Esophagus squamous epithelium (tissue), 5 donors: ENCODE data around the gene GNG8. TPM values are rescaled to one million over a fixed set of nuclear protein-coding genes. Genes with fewer than 3 reads are reported as not detected.
A peak's percentile ranks its signal among the peaks of the same experiment; 100 is the strongest.

Experiments used
- DNase-seq: peaks from one replicate; lab custom pipeline; 2025; lab: John Stamatoyannopoulos, UW
- H3K27ac ChIP-seq, 4 donors: fragments of 200-600 bp; sonication (generic); one replicate each; pipeline ENCODE4 v1.5.1; 2016 to 2019; ENCODE audit warnings: mild to moderate bottlenecking in 1 of 4
- H3K27me3 ChIP-seq, 4 donors: fragments of 200-600 bp; sonication (generic); 1 replicate in 3 of 4; 2 replicates in 1 of 4; pipeline versions ENCODE4 v1.5.1 to v1.6.0; 2017 to 2021; ENCODE audit warnings: antibody characterized with exemption in 1 of 4
- H3K36me3 ChIP-seq, 3 donors: fragments of 200-600 bp; sonication (generic); one replicate each; pipeline ENCODE4 v1.5.1; 2016 to 2019
- H3K4me1 ChIP-seq, 3 donors: fragments of 200-600 bp; sonication (generic); one replicate each; pipeline ENCODE4 v1.5.1; 2017 to 2019
- H3K4me3 ChIP-seq, 4 donors: fragments of 200-600 bp; sonication (generic); 1 replicate in 3 of 4; 2 replicates in 1 of 4; pipeline ENCODE4 v1.5.1; 2016 to 2019; ENCODE audit warnings: mild to moderate bottlenecking in 2 of 4, moderate library complexity in 1 of 4
- H3K9me3 ChIP-seq, 3 donors: fragments of 200-600 bp; sonication (generic); one replicate each; pipeline ENCODE4 v1.5.1; 2016 to 2019
- CTCF ChIP-seq, 6 experiments: fragments of 450-650 bp in 4 of 6; fragments of 200-600 bp in 2 of 6; sonication (generic) in 2 of 6; IDR thresholded peaks; one replicate each; pipeline ENCODE4 v1.5.1; 2016 to 2019; ENCODE audit warnings: antibody characterized with exemption in 6 of 6, mild to moderate bottlenecking in 4 of 6, moderate library complexity in 4 of 6
- POLR2A ChIP-seq, 4 donors: fragments of 450-650 bp; IDR thresholded peaks; one replicate each; pipeline ENCODE4 v1.6.1; 2017; ENCODE audit warnings: antibody characterized with exemption in 4 of 4, mild to moderate bottlenecking in 4 of 4, moderate library complexity in 3 of 4
- WGBS, 2 donors: methylation state at CpG; one replicate each; pipeline ENCODE4 v1.1.5; 2018; 5-methylcytosine and 5-hydroxymethylcytosine counted together
- intact Hi-C: fragments of 100-400 bp; cut with DNase I; formaldehyde crosslinking; loops from one replicate; pipeline ENCODE4 v1.15.0; 2022
- total RNA-seq, 4 donors: library from RNA; depleted of rRNA; stranded (reverse); fragments of >200 nt; gene quantifications; one replicate each; pipeline ENCODE4 v1.1.0, GENCODE V29; 2016
- donor health status: DM: yes; HTN: yes; CAD: no.

The GNG8 gene
- total RNA-seq, 4 donors from 2014 or later, result not detected

- Histone ChIP-seq H3K27me3 (peaks cover 3 to 33% (median 8%) of the 10 kb centered on the region in 4 donors), H3K27ac (peak within 1 kb of the TSS; percentile 62 to 89 (median 87)), H3K9me3 (no peaks in the 10 kb centered on the region), H3K36me3 (no peaks in the 10 kb centered on the region), H3K4me1 (peaks cover 19 to 38% (median 20%) of the 10 kb centered on the region in 3 donors), H3K4me3 (peak within 1 kb of the TSS; percentile 50 to 78 (median 60))
- WGBS, 2 donors, result 0 to 1% methylated on average over 4 to 16 of the region's 61 CpGs
- TF ChIP-seq CTCF (IDR thresholded peaks at IDR 0.05) (peak in 2 of 6 experiments; percentile 16 to 34), POLR2A (IDR thresholded peaks at IDR 0.05) (peak in 1 of 4 donors; percentile 43)
- DNase-seq, result peak; percentile 99
- intact Hi-C loops, result loop anchor here (5.0 kb wide), 1 partner anchor 39 kb away; no protein-coding TSS in a partner anchor
Observed at GRCh38 chr19:46661020-46661731, 25.2 kb upstream of the GNG8 start, which contains the start of gene DACT3. Gene DACT3 (minus strand): TSS chr19:46661182. CDS start chr19:46661064, 118 bp downstream.

- Histone ChIP-seq H3K4me3 (peak overlapping the region; percentile 50 to 78 (median 60)), H3K9me3 (no peaks in the 10 kb centered on the region), H3K27me3 (peaks cover 3 to 34% (median 8%) of the 10 kb centered on the region in 4 donors), H3K4me1 (peaks cover 19 to 39% (median 20%) of the 10 kb centered on the region in 3 donors), H3K36me3 (no peaks in the 10 kb centered on the region), H3K27ac (peak overlapping the region; percentile 62 to 86 (median 80))
- WGBS, 2 donors, result 0% methylated on average over 5 of the region's 40 CpGs; no CpG with 5 or more reads in 1 of the 2 donors
- TF ChIP-seq POLR2A (IDR thresholded peaks at IDR 0.05) (no peak), CTCF (IDR thresholded peaks at IDR 0.05) (no peak)
- intact Hi-C loops, result loop anchor here (5.0 kb wide), 1 partner anchor 38 kb away; no protein-coding TSS in a partner anchor
- DNase-seq, result no peak
Observed at GRCh38 chr19:46660551-46661019, 24.6 kb upstream of the GNG8 start.

DNA sequence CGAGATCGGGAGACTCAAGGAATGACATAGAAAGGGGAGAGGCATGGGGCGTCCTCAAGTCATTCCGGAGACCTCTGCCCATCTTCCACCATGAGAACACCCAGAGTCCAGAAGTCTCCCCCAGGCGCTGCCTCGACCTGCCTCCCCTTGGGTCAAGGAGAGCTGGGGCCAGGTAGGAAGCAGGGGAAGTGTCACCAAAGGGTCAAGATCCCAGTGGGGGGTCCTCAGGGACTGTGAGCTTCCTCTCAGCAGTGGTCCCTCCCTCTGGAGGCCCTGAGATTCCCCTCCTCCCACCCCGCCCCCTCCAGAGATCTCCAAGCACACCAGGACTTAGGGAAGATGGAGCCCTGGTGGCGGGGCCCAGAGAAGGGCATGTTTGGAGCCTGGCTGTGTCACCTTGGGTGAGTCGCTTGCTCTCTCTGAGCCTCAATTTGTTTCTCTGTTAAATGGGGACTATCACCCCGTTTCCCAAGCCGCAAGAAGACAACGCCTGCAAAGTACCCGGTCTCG is 24.1 kb upstream of the GNG8 start:
- DNase-seq, result no peak
- Histone ChIP-seq H3K4me1 (peaks cover 19 to 44% (median 20%) of the 10 kb centered on the region in 3 donors), H3K27me3 (peaks cover 3 to 39% (median 8%) of the 10 kb centered on the region in 4 donors), H3K9me3 (no peaks in the 10 kb centered on the region), H3K36me3 (no peaks in the 10 kb centered on the region), H3K4me3 (peak overlapping the region; percentile 50 to 78 (median 60)), H3K27ac (peak overlapping the region; percentile 62 to 86 (median 80))
- intact Hi-C loops, result loop anchor here (5.0 kb wide), 1 partner anchor 38 kb away; no protein-coding TSS in a partner anchor
- TF ChIP-seq CTCF (IDR thresholded peaks at IDR 0.05) (no peak), POLR2A (IDR thresholded peaks at IDR 0.05) (no peak)
- WGBS, 2 donors, result 2 to 13% methylated on average over 8 to 10 of the region's 14 CpGs

DNA sequence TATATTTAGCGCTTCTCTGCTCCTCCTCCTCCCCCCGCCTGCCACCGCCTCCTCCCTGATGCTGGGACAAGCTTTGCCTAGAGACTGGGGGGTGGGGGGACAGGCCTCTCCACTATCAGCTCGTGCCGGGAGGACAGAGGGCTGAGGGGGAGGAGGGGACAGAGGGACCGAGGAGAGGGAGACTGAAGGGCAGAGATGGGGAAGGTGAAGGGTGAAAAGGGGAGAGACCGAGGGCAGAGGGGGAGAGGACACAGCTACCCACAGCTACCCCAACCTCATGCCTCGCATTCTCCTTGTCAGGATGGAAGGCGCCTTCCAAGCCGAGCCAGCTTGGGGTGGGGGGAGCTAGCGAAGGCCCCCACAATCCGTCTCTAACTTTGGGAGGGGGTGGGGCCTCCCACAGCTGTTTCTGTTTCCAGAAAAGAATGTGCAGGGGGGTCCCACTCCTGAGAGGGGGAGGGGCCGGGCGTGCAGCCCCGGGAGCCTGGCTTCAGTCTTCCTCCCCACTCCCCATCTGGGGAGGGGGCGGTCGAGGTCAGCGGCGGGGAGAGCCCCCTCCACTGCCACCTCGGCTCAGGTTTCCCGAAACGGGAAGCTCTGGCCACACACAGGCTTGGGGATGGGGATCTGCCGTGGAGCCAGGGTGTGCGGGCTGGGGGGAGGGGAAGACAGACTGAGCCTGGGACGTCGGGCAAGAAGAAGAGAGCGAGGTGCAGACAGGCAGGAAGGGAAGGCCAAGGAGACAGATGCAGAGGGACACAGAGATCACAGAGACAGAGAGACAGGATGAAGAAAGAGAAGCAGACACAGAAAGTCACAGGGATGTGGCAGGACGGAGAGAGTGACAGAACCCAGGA is 23.4 kb upstream of the GNG8 start:
- WGBS, 2 donors, result 6 to 9% methylated on average over 15 of the region's 28 CpGs
- H3K4me3 ChIP-seq, result peak overlapping the region in 3 of 4 donors; percentile 55 to 78 (median 64)
- TF ChIP-seq CTCF (IDR thresholded peaks at IDR 0.05) (no peak), POLR2A (IDR thresholded peaks at IDR 0.05) (no peak)
- H3K9me3 ChIP-seq, result no peaks in the 10 kb centered on the region
- H3K27me3 ChIP-seq, result peaks cover 3 to 46% (median 8%) of the 10 kb centered on the region in 4 donors
- peaks cover 19 to 51% (median 20%) of the 10 kb centered on the region in 3 donors for H3K4me1 ChIP-seq
- intact Hi-C loops, result loop anchor here (5.0 kb wide), 1 partner anchor 37 kb away; no protein-coding TSS in a partner anchor
- no peak for DNase-seq
- no peaks in the 10 kb centered on the region for H3K36me3 ChIP-seq
- peak overlapping the region; percentile 62 to 86 (median 80) for H3K27ac ChIP-seq
